Stimulated activated CD4-positive, alpha-beta T cell treated with anti-CD3 and anti-CD28 coated beads, Interleukin-1b, Interleukin-23, amount 100 ng/mL, for 48 hours (primary cell): ENCODE measurements around the gene TBC1D23.
"Not testable (repeated sequence)": the region's sequence is repeated elsewhere in the genome, so short reads cannot be mapped to it uniquely, and the experiment has no call there.

Source experiments
- DNase-seq: peaks from one replicate; pipeline ENCODE4 v3.0.0-alpha.2; 2020

TBC1D23 gene

DNA sequence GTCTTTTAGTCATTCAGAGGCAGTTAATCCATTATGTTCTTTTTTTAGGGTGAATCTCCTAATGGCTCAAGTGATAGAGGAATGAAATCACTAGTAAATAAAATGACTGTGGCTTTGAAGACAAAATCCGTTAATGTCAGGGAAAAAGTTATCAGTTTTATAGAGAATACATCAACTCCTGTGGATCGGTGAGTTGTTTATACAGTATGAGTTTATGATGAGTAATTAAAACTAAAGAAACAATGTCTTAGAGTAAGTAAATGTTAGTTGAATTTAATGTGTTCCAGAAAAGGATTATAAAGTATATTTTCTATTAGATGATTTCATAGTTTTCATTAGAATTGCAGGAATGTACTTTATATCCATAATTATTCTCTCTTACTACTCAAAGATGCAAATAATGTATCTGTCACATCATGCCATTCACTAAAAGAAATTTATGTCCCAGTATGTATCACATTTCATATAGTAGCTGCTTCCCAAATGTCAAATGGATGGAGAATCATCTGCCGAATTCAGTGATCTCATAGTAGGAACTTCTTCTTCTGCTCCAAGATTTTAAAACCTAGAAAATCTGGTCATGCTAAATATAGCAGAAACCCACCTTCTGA, 49.7 kb downstream of the TBC1D23 start:
- no peak for DNase-seq

DNA sequence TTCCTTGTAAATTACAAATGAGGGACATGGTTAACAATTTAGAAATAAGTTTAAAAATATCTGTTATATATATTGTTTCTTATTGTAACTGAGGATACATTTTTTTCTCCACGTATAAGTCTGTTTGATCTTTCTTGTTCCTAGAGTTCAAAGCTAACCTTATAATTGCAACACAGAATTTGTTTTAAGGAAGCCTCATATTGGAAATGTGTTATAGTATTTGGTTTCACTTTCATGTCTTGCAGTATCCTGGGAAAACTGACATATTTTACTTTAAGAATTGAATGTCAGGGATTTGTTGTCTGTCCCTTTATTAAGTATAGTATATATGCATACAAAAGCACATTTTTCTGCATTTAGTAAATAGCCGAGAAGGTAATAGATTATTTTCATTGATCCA, 50.2 kb downstream of the TBC1D23 start:
- no peak for DNase-seq

DNA sequence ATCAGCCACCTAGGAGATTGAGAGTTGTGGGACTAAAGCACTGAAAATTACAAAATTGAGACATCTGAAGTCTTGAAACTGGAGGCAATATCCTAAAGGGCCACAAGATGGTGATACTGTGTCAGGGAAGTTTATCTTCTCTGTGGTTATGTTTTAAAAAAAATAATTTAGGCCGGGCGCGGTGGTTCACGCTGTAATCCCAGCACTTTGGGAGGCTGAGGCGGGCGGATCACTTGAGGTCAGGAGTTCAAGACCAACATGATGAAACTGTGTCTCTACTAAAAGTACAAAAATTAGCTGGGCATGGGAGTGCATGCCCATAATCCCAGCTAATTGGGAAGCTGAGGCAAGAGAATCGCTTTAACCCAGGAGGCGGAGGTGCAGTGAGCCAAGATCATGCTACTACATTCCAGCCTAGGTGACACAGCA, 55.9 kb downstream of the TBC1D23 start:
- DNase-seq: peak; percentile 8

DNA sequence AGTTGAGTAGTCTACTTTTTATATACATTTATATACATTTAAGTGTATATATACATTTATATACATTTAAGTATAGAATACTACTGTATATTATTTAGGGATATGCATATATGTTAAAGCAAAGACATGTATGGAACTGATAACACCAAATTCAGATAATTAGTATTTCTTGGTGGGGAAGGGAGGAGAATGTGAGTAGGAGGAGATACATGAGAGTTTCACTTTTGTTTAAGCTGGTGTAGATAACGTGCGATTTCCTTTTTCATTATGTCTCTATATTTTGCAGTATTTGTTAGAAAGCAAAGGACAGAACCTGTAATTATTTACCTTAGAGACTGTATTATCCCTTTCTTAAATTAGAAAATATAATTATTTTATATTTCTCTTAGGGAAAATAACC, 57.1 kb downstream of the TBC1D23 start:
- DNase-seq: no peak

DNA sequence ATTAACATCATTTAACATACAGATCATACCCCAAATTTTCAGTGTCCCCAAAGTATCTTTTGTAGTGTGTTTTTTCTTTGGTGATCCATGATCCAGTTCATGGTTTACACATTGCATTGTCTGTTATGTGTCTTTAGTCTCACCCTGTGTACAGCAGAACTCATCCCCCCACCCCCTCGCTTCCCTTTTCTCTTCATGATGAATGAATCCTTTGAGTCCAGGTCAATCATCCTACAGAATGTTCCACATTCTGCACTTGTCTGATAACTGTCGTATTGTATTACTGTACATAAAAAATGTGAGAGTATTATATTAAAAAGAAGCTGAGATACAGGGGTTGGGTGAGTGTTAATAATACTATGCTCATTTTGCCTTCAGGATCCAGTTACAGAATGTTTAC, 59.2 kb downstream of the TBC1D23 start:
- no peak for DNase-seq

DNA sequence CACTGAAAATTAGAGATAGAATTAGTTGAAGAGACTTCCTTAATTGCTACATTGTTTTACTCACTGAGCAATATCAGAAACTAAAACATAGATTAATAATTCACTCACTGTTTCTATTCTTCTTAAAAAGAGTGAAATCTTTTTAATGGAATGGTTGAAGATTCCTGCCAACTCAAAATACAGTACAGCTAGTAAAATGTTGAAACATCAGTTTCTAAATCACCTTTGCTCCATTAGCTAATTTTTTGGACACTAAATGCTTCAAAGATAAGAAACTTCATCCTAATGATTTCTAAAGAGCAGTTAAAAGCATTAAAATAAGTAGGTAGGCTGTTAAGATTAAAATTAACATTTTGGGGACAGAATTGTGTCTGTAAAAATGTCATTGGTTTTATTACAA, 63.3 kb downstream of the TBC1D23 start:
- DNase-seq: no peak

DNA sequence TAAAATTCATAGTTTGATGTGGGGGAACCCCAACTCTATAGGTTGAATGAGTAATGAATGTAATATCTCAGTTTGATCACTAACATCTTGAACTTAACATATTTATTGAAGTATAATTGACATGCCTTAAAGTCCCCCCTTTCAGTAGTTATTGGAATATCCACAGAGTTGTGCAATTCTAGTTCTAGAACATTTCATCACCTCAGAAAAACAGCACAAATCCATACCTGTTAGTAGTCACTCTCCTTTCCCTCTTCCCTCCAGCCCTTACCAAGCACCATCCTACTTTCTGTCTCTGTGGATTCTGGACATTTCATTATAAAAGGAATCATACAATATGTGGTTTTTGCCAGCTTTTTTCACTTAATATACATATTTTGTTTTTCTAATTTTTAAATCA, 65.0 kb downstream of the TBC1D23 start:
- no peak for DNase-seq

DNA sequence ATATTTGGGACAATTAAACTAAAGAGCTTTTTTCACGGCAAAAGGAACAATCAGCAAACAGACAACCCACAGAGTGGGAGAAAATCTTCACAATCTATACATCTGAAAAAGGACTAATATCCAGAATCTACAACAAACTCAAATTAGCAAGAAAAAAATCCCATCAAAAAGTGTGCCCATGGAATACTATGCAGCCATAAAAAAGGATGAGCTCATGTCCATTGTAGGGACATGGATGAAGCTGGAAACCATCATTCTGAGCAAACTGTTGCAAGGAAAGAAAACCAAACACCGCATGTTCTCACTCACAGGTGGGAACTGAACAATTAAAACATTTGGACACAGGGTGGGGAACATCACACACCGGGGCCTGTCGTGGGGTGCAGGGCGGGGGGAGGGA, 66.6 kb downstream of the TBC1D23 start:
- DNase-seq: not testable (repeated sequence)

DNA sequence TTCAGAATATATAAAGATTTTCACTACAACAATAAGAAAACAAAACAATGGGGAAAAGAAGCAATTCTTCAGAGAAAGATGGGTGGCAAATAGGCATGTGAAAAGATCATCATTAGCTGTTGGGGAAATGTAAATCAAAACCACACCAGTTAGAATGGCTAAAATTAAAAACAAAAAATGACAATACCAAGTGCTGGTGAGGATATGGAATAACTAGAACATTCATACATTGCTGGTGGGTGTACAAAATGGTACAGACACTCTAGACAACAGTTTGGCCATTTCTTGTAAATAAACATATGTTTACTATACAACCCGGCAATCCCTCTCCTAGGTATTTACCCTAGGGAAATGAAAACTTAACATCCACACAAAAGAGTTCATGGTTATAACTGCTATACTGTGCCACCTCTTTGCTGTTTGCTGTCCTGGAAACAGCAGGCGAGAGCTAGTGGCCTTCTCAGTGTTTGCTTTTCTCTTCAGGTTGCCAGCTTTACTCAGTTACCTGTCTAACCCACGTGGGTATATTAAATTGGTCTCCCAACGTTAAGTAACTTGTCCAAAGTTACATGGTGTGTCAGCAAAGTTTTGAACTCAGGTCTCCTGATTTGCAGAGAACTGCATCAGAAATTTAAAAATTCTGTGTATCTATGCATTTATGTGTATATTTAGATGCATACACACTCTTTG, 69.2 kb downstream of the TBC1D23 start:
- DNase-seq: no peak

DNA sequence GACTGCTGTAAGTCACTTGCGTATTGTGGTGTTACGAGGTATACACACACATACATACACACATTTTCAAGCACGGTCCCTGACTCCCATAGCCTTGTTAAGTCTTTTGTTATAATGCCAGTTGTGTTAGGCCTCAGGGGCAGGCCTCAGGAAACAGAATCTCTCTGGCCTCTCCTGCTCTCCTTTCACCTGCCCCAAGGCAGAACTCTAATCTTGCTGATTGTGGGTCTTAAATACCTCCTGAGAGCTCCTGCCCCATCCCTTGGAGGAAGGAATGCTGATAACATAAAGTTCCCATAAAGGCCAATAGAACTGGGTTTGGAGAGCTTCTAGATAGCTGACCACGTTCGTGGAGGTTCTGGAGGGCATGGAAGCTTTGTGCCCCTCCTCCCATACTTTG, 69.9 kb downstream of the TBC1D23 start:
- DNase-seq: no peak

DNA sequence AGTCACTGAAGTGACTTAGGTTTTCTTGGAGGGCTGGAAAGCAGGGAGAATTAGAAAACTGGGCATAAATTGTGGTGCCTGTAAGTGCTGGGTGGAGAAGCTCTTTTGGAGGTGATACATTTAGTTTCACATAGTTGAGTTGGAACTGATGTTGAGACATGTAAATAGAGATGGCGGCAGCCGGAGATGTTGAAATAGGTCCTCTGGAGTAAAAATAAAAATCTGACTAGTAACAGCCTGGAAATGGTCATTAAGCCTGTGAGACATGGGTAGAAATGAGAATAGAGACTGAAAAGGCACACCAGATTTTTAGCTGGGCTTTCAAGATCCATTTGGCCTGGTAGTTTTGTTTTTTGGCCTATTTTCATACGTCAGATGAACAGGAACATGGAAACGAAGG, 70.9 kb downstream of the TBC1D23 start:
- DNase-seq: no peak

DNA sequence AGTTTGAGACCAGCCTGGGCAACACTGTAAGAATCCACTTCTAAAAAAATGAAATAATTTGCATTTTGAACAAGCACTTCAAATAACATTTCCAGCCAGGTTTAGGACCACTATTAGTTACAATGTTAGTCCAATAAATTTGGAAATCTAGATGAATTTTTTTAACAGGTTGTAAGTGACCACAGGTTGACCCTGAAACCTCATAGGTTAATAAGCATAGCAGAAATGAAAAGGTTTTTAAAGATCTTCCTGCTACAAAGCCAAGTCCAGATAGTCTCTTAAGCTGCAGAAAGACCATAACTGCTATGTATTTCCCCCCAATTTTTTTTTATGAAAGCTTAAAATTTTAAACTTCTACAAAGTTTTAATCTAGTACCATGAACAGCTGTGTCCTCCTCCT, 72.3 kb downstream of the TBC1D23 start:
- DNase-seq: no peak

DNA sequence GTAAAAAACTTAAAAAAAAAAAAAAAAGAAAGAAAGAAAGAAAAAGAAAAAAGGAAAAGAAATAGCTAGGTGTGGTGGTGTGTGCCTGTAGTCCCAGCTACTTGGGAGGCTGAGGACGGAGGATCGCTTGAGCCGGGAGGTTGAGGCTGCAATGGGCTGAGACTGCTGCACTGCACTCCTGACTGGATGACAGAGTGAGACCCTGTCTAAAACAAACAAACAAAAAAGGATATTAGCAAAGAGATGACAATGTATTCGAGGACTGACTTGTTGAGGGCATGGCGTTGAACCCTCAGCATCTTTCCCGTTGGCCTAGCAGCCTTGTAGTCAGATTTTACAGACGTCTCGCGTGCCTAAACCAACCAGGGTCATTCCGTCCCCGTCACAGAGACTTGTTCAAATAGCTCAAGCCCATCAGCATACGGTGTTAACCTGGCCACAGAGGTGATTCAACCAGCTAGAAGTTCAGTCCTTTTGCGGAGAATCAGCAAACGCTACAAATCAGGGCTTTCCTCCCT, 73.2 kb downstream of the TBC1D23 start:
- peak; percentile 5 for DNase-seq

DNA sequence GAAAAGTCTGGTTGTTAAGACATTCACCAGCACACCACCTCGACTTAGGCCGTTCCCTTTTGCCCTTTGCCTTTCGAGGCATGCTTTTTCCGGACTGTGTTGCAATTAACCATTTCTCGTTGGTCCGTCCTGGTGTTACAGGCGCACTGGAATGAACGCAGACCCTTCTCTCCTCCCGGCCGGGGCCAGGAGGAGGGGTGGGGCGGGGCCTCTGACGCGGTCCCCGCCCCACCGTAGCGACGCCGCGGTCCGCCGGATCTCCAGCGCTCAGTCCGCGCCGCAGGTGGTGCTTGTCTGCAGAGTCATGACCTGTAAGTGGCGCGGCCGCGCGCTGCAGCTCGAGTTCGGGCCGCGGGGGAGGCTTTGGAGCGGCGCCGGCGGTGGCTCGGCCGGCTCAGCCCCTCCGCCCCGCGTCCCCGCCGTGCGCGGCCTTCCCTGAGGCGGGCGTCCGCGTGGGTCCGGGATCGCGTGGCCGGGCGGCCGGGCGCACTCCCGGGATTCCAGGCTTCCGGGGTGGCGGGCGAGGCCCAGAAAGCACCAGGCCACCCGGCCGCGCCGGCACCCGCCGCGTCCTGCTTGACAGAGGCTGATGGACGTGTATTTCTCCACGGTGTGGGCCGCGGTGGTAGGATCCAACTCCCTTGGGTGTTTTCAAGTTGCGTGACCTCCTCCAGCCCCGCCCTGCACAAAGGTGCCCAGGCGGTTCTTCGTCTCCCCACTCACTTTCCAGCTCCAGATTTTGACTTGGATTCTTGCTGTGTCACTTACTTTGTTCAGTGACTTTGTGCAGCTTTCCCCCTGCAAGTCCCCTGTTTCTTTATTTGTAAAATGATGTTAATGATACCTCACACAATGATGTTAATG, 73.9 kb downstream of the TBC1D23 start, which contains the start of gene NIT2:
Gene NIT2, plus strand, starts transcription at position 270 of the 864 bp plus-strand sequence. Its CDS starts 35 bp downstream, at position 305.
- DNase-seq: peak; percentile 80

DNA sequence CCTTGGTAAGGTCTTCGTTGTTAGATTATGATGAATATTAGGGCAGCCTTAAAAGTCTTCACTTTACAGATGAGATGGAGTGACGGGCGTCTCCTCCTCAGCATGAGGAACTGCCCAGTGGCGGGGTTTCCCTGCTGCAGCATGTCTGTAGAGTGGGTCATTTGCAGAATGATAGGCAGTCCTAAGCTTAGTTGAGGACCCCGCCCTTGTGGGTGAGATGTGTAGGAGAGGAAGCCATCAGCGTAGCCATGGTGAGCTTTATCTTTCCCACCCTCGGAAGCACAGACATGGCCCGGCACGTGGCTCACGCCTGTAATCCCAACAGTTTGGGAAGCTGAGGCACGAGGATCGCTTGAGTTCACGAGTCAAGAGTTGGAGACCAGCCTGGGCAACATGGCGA, 74.6 kb downstream of the TBC1D23 start:
- DNase-seq: peak; percentile 23

DNA sequence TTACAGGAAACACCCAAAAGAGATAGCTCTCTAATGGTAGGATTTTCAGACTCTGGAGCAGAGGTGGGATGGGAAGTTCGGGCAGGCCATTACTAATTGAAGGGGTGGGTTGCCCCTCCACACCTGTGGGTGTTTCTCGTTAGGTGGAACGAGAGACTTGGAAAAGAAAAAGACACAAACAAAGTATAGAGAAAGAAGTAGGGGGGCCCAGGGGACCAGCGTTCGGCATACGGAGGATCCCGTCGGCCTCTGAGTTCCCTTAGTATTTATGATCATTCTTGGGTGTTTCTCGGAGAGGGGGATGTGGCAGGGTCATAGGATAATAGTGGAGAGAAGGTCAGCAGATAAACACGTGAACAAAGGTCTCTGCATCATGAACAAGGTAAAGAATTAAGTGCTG, 75.4 kb downstream of the TBC1D23 start:
- not testable (repeated sequence) for DNase-seq

DNA sequence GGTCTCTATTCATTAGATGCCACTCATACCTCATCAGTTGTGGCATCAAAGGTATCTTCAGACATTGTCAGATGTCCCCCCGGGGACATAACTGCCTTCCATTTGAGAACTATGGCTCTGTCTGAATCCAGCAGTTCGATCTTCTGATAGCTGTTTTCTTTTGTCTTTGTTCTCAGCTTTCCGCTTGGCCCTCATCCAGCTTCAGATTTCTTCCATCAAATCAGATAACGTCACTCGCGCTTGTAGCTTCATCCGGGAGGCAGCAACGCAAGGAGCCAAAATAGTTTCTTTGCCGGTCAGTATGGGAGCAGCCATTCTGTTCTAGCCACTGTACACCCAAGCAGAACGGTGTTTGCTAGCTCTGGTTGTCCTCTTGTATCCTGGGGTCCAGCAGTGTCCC, 78.1 kb downstream of the TBC1D23 start:
- DNase-seq: no peak

DNA sequence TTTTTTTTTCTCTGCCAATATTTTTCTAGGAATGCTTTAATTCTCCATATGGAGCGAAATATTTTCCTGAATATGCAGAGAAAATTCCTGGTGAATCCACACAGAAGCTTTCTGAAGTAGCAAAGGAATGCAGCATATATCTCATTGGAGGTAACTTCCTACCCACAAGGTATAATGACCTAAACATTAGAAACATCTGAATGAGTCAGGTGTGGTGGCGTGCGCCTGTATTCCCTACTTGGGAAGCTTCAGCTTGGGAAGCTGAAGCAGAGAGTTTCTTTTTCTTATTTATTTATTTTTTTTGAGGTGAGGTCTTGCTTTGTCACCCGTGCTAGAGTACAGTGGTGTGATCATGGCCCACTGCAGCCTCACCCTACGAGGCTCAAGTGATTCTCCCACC, 79.0 kb downstream of the TBC1D23 start:
- no peak for DNase-seq

DNA sequence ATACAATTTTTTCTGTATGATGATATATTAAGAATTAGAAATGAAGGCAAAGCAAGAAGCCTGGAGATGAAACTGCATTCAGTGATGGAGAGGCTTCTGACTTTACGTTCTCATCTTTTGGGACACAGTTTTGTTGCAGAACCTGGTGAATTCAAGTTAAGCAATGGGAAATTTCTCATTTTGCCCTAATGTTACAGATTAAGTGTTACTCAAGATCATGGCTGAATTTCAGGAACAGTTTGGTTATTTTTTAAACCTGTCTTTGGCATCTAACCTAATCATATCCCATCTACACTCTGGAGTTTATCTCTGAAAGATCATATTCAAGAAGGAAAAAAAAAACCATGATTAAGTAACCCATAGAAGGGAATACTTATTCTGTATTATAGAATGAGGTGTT, 79.7 kb downstream of the TBC1D23 start:
- no peak for DNase-seq

DNA sequence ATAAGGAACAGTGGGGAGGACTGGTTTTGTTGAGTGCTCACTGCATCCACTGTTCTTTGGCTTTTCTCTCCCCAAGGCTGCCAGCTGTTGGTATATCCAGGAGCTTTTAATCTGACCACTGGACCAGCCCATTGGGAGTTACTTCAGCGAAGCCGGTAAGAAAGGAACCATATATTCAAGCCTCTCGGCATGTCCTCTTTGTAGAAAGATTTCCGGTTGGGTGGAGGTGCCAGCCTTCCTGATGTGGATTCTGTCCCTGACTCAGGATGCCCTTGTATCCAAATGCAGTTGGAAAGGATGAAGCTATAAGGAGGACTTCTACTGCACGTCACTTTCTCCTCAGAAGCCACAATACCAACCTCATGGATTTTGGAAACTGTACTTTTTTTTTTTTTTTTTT, 87.9 kb downstream of the TBC1D23 start:
- no peak for DNase-seq

DNA sequence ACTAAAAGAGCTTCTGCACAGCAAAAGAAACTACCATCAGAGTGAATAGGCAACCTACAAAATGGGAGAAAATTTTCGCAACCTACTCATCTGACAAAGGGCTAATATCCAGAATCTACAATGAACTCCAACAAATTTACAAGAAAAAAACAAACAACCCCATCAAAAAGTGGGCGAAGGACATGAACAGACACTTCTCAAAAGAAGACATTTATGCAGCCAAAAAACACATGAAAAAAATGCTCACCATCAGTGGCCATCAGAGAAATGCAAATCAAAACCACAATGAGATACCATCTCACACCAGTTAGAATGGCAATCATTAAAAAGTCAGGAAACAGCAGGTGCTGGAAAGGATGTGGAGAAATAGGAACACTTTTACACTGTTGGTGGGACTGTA, 91.0 kb downstream of the TBC1D23 start:
- not testable (repeated sequence) for DNase-seq

DNA sequence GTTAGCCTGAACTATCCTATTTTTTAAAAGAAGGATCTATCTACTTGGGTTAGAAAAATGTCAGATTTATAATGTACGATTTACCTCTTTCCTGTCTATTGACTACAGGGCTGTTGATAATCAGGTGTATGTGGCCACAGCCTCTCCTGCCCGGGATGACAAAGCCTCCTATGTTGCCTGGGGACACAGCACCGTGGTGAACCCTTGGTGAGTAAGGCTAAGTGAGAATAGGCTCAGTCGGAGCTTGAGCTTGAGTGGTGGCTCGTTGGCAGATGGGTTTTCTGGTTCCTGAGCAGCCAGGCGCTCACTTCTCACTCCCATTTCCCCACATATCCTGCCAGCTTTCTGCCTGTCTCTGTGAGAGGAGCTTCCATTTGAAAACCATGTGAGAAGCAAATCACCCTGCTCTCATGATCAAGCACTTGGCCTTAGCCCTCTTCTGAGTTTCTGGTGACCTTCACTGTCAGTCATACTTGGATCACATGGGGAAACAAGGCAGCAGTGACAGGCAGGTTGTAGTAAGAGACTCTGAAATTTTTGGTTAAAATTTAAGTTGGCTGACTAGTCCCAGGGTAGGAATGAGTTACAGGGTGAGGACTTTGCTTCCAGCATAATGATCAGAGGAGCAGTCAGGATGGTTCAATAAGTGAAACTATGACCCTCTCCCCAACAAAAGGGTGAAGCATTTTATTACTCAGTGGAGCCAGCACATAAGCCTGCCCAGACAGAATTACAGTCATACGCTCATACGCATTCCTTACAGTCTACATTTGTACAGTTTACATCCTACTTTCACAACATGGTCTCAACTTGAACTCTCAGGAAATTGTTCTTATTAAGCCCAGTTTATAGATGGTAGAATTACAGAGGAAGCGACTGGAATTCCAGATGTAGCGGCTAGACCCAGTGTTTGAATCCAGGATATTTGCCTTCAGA, 91.8 kb downstream of the TBC1D23 start:
- no peak for DNase-seq
